Naive thymus-derived CD4-positive, alpha-beta T cell (primary cell): ENCODE data around the gene FAM43B. TPM values are rescaled to one million over a fixed set of nuclear protein-coding genes. Genes with fewer than 3 reads are reported as not detected.

Source experiments
- polyA plus RNA-seq, 2 donors: library from polyadenylated mRNA; unstranded; fragments of 300-500 nt; fragmentation: Illumina TruSeq; gene quantifications; one replicate each; pipeline ENCODE4 v1.2.3, GENCODE V29; 2021
- total RNA-seq, 6 experiments: library from RNA in 5 of 6; stranded (reverse) in 5 of 6; gene quantifications; 1 replicate in 5 of 6; 2 replicates in 1 of 6; pipeline ENCODE4 v1.2.3 and lab custom pipeline; 2021 to 2026

The FAM43B gene
- total and polyA plus RNA-seq, 7 experiments from 2014 or later = not detected

Other genes with a start within 250 kb of the FAM43B start
- 1 to 10 TPM in 4 of 5 experiments, under 1 TPM in 1; 0.60 to 3.8 (median 2.9) TPM for gene CAMK2N1, start 66.4 kb upstream of the FAM43B start, total RNA-seq
- under 1 TPM; 0.08 to 0.14 TPM for gene CAMK2N1, start 66.4 kb upstream of the FAM43B start, polyA plus RNA-seq
- 10 to 100 TPM; 16.5 to 21.5 (median 20.5) TPM for gene MUL1, start 44.4 kb upstream of the FAM43B start, total RNA-seq
- gene MUL1, start 44.4 kb upstream of the FAM43B start, polyA plus RNA-seq = 10 to 100 TPM; 24.7 to 40.5 TPM
- gene CDA, start 36.5 kb downstream of the FAM43B start, total RNA-seq = 10 to 100 TPM in 1 of 5 experiments, 1 to 10 TPM in 1, not detected in 3; 2.4 to 13.6 TPM
- not detected for gene CDA, start 36.5 kb downstream of the FAM43B start, polyA plus RNA-seq
- gene PINK1, start 80.9 kb downstream of the FAM43B start, total RNA-seq = 10 to 100 TPM in 4 of 5 experiments, 1 to 10 TPM in 1; 4.3 to 19.7 (median 13.1) TPM
- gene PINK1, start 80.9 kb downstream of the FAM43B start, polyA plus RNA-seq = 10 to 100 TPM; 17.0 to 30.8 TPM
- 100 to 1,000 TPM in 4 of 5 experiments, 10 to 100 TPM in 1; 96.9 to 173 (median 109) TPM for gene DDOST, start 108.8 kb downstream of the FAM43B start, total RNA-seq
- 100 to 1,000 TPM; 194 to 223 TPM for gene DDOST, start 108.8 kb downstream of the FAM43B start, polyA plus RNA-seq
- not detected for gene KIF17, start 165.4 kb downstream of the FAM43B start, total RNA-seq
- gene KIF17, start 165.4 kb downstream of the FAM43B start, polyA plus RNA-seq = not detected
- under 1 TPM in 2 of 5 experiments, not detected in 3; 0.35 TPM for gene SH2D5, start 180.1 kb downstream of the FAM43B start, total RNA-seq
- not detected for gene SH2D5, start 180.1 kb downstream of the FAM43B start, polyA plus RNA-seq
- 100 to 1,000 TPM; 236 to 417 (median 288) TPM for gene HP1BP3, start 234.7 kb downstream of the FAM43B start, total RNA-seq
- 100 to 1,000 TPM; 234 to 322 TPM for gene HP1BP3, start 234.7 kb downstream of the FAM43B start, polyA plus RNA-seq